Upper lobe of left lung (tissue), 6 donors: ENCODE results near the gene CABYR. TPM values are rescaled to one million over a fixed set of nuclear protein-coding genes. Genes with fewer than 3 reads are reported as not detected.

Experiments used
- ATAC-seq, 2 donors: fragments of 200-7000 bp; cut with Tn5 transposase; one replicate each; pipeline ENCODE4 v1.9.1; 2022; ENCODE audit warnings: mild to moderate bottlenecking in 2 of 2, moderate library complexity in 2 of 2; ENCODE audit not compliant: low FRiP score in 2 of 2
- DNase-seq, 2 donors: peaks; one replicate each; pipeline ENCODE4 v3.0.0-alpha.2; 2019 to 2020
- H3K27ac ChIP-seq, 4 donors: fragments of 200-600 bp; sonication (generic); one replicate each; pipeline ENCODE4 v1.5.1; 2016 to 2019
- H3K27me3 ChIP-seq, 4 donors: fragments of 200-600 bp; sonication (generic); one replicate each; pipeline ENCODE4 v1.5.1; 2017 to 2019
- H3K36me3 ChIP-seq, 4 donors: fragments of 200-600 bp; sonication (generic); one replicate each; pipeline ENCODE4 v1.5.1; 2016 to 2019
- H3K4me1 ChIP-seq, 4 donors: fragments of 200-600 bp; sonication (generic); one replicate each; pipeline ENCODE4 v1.5.1; 2018 to 2019
- H3K4me3 ChIP-seq, 4 donors: fragments of 200-600 bp; sonication (generic); one replicate each; pipeline ENCODE4 v1.5.1; 2017 to 2019; ENCODE audit warnings: mild to moderate bottlenecking in 2 of 4, moderate library complexity in 1 of 4
- H3K9me3 ChIP-seq, 4 donors: fragments of 200-600 bp; sonication (generic); one replicate each; pipeline ENCODE4 v1.5.1; 2018 to 2019
- CTCF ChIP-seq, 6 experiments: fragments of 450-650 bp in 4 of 6; fragments of 200-600 bp in 2 of 6; sonication (generic) in 2 of 6; IDR thresholded peaks; one replicate each; pipeline ENCODE4 v1.5.1; 2016 to 2019; ENCODE audit warnings: antibody characterized with exemption in 6 of 6
- EP300 ChIP-seq, 4 donors: sonication (generic); formaldehyde crosslinking; IDR thresholded peaks; one replicate each; pipeline ENCODE4 v1.5.1; 2017; ENCODE audit warnings: antibody characterized with exemption in 4 of 4, control low read depth in 2 of 4
- POLR2A ChIP-seq, 4 donors: fragments of 450-650 bp; IDR thresholded peaks; one replicate each; pipeline ENCODE4 v1.5.1; 2016 to 2017; ENCODE audit warnings: antibody characterized with exemption in 4 of 4, mild to moderate bottlenecking in 2 of 4
- POLR2AphosphoS5 ChIP-seq, 2 donors: sonication (generic); formaldehyde crosslinking; IDR thresholded peaks; one replicate each; pipeline ENCODE4 v1.5.1; 2017; ENCODE audit warnings: antibody characterized with exemption in 2 of 2
- WGBS, 2 donors: methylation state at CpG; one replicate each; pipeline ENCODE4 v1.1.5; 2017 to 2018; 5-methylcytosine and 5-hydroxymethylcytosine counted together
- total RNA-seq, 6 donors: library from RNA; depleted of rRNA in 4 of 6; stranded (reverse); fragments of >200 nt in 4 of 6; gene quantifications; one replicate each; pipeline versions ENCODE4 v1.1.0 to v1.2.1, GENCODE V29; 2016 to 2021
- donor health status: DM: no; HTN: no; CAD: no; lungs with moderate emphysema.
- donor health status: DM: no; HTN: yes; CAD: no; lungs with severe emphysema.

CABYR gene
- total RNA-seq, 6 donors from 2014 or later, result 0.51 to 3.1 (median 2.1) TPM; not detected in 2

- Histone ChIP-seq H3K36me3 (no peaks in the 10 kb centered on the region), H3K9me3 (peaks cover 0 to 8% (median 7%) of the 10 kb centered on the region in 4 donors), H3K4me1 (no peaks in the 10 kb centered on the region), H3K27ac (no peak overlapping the region), H3K27me3 (no peaks in the 10 kb centered on the region), H3K4me3 (no peak overlapping the region)
- no peak for DNase-seq
- ATAC-seq, result no peak
- TF ChIP-seq EP300 (IDR thresholded peaks at IDR 0.05), result no peak
- no peak for TF ChIP-seq POLR2A (IDR thresholded peaks at IDR 0.05)
- TF ChIP-seq CTCF (IDR thresholded peaks at IDR 0.05), result no peak
- no peak for TF ChIP-seq POLR2AphosphoS5 (IDR thresholded peaks at IDR 0.05)
These were observed 44.3 kb upstream of the CABYR start for GRCh38 chr18:24094561-24094960.

- Histone ChIP-seq H3K27me3 (no peaks in the 10 kb centered on the region), H3K36me3 (no peaks in the 10 kb centered on the region), H3K27ac (no peak overlapping the region), H3K4me1 (no peaks in the 10 kb centered on the region), H3K9me3 (peaks cover 0 to 8% (median 7%) of the 10 kb centered on the region in 4 donors), H3K4me3 (no peak overlapping the region)
- TF ChIP-seq POLR2AphosphoS5 (IDR thresholded peaks at IDR 0.05) (no peak), EP300 (IDR thresholded peaks at IDR 0.05) (no peak), CTCF (IDR thresholded peaks at IDR 0.05) (no peak), POLR2A (IDR thresholded peaks at IDR 0.05) (no peak)
- 84 to 86% methylated on average over 1 of the region's 1 CpG for WGBS, 2 donors
- DNase-seq, result no peak
- no peak for ATAC-seq
These were observed 42.9 kb upstream of the CABYR start for GRCh38 chr18:24095976-24096375.

GRCh38 chr18:24103320-24104021 lies 35.4 kb upstream of the CABYR start:
- no peak overlapping the region for H3K27ac ChIP-seq
- DNase-seq (no peak), ATAC-seq (no peak)
- H3K4me1 ChIP-seq, result no peaks in the 10 kb centered on the region
- no peaks in the 10 kb centered on the region for H3K36me3 ChIP-seq
- 87 to 90% methylated on average over 6 of the region's 6 CpGs for WGBS, 2 donors
- H3K9me3 ChIP-seq, result no peaks in the 10 kb centered on the region
- H3K27me3 ChIP-seq, result no peaks in the 10 kb centered on the region
- TF ChIP-seq POLR2A (IDR thresholded peaks at IDR 0.05) (no peak), EP300 (IDR thresholded peaks at IDR 0.05) (no peak), POLR2AphosphoS5 (IDR thresholded peaks at IDR 0.05) (no peak), CTCF (IDR thresholded peaks at IDR 0.05) (no peak)
- no peak overlapping the region for H3K4me3 ChIP-seq

- TF ChIP-seq EP300 (IDR thresholded peaks at IDR 0.05), result no peak
- DNase-seq (no peak), ATAC-seq (no peak)
- Histone ChIP-seq H3K9me3 (no peaks in the 10 kb centered on the region), H3K27ac (no peak overlapping the region), H3K27me3 (no peaks in the 10 kb centered on the region), H3K36me3 (no peaks in the 10 kb centered on the region), H3K4me3 (no peak overlapping the region), H3K4me1 (no peaks in the 10 kb centered on the region)
- 71 to 78% methylated on average over 4 of the region's 4 CpGs for WGBS, 2 donors
These were observed 34.4 kb upstream of the CABYR start for GRCh38 chr18:24104486-24104885.

- TF ChIP-seq POLR2A (IDR thresholded peaks at IDR 0.05) (no peak), CTCF (IDR thresholded peaks at IDR 0.05) (no peak)
- Histone ChIP-seq H3K36me3 (no peaks in the 10 kb centered on the region), H3K4me1 (no peaks in the 10 kb centered on the region), H3K27me3 (no peaks in the 10 kb centered on the region), H3K9me3 (no peaks in the 10 kb centered on the region), H3K4me3 (no peak overlapping the region), H3K27ac (no peak overlapping the region)
- ATAC-seq (no peak), DNase-seq (no peak)
- WGBS, 2 donors, result 61 to 66% methylated on average over 1 of the region's 1 CpG
These were observed 30.2 kb upstream of the CABYR start for GRCh38 chr18:24108641-24109040.
